SU-DHL-6 (cell line): ENCODE data around the gene PM20D1.
"Not testable (repeated sequence)": the region's sequence is repeated elsewhere in the genome, so short reads cannot be mapped to it uniquely, and the experiment has no call there.

Source experiments
- H2AFZ ChIP-seq: fragments of 200-600 bp; sonication (generic); 2 replicates; pipeline ENCODE4 v1.6.1; 2014; ENCODE audit warnings: low read depth, mild to moderate bottlenecking, moderate library complexity, mixed read lengths, antibody characterized with exemption, low read length; ENCODE audit not compliant: severe bottlenecking
- H3F3A ChIP-seq: fragments of 200-600 bp; shearing (Covaris generic); 2 replicates; pipeline ENCODE4 v1.6.0; 2016; ENCODE audit warnings: antibody characterized with exemption, mild to moderate bottlenecking; ENCODE audit not compliant: insufficient read depth
- H3K27ac ChIP-seq: fragments of 200-600 bp; sonication (generic); 2 replicates; pipeline ENCODE4 v1.5.1; 2016; ENCODE audit warnings: low read depth, mild to moderate bottlenecking, low read length, moderate library complexity, mixed read lengths
- H3K27me3 ChIP-seq: fragments of 200-600 bp; sonication (generic), shearing (Covaris generic); 2 replicates; pipeline ENCODE4 v1.6.0; 2014; ENCODE audit warnings: mild to moderate bottlenecking, low read length
- H3K36me3 ChIP-seq: fragments of 200-600 bp; sonication (generic); 2 replicates; pipeline ENCODE4 v1.6.1; 2014; ENCODE audit warnings: mild to moderate bottlenecking, low read length, mixed read lengths
- H3K4me2 ChIP-seq: fragments of 300-600, 200-600 bp; shearing (Covaris generic), sonication (generic); 2 replicates; pipeline ENCODE4 v1.6.0; 2014; ENCODE audit warnings: low read length, low read depth, mild to moderate bottlenecking; ENCODE audit not compliant: poor library complexity, severe bottlenecking
- H3K4me3 ChIP-seq: fragments of 200-600 bp; sonication (generic); 2 replicates; pipeline ENCODE4 v1.5.1; 2014; ENCODE audit warnings: antibody characterized with exemption, low read length, mild to moderate bottlenecking, mixed read lengths; ENCODE audit not compliant: insufficient read depth, poor library complexity, severe bottlenecking
- H3K79me2 ChIP-seq: fragments of 200-600 bp; sonication (generic); 2 replicates; pipeline ENCODE4 v1.6.1; 2014; ENCODE audit warnings: mild to moderate bottlenecking, low read length, moderate library complexity; ENCODE audit not compliant: insufficient read depth
- H3K9ac ChIP-seq: fragments of 200-600 bp; sonication (generic); 2 replicates; pipeline ENCODE4 v1.7.0; 2014; ENCODE audit warnings: mild to moderate bottlenecking, low read length
- H3K9me2 ChIP-seq: fragments of 200-600 bp; sonication (generic); replicated peaks from 2 replicates; pipeline ENCODE4 v1.6.1; 2014; ENCODE audit warnings: low read length; ENCODE audit not compliant: insufficient read depth
- H3K9me3 ChIP-seq: fragments of 200-600 bp; sonication (generic); 2 replicates; pipeline ENCODE4 v1.6.1; 2014; ENCODE audit warnings: low read length, mixed read lengths; ENCODE audit not compliant: insufficient read depth
- H4K20me1 ChIP-seq: fragments of 200-600 bp; sonication (generic); 2 replicates; pipeline ENCODE4 v1.6.1; 2014; ENCODE audit warnings: low read depth, mild to moderate bottlenecking, antibody characterized with exemption, low read length, moderate library complexity, mixed read lengths
- CTCF ChIP-seq: fragments of 200-600 bp; sonication (generic); IDR thresholded peaks from one replicate; pipeline ENCODE4 v1.5.1; 2017; ENCODE audit warnings: antibody characterized with exemption, mild to moderate bottlenecking, low read length, moderate library complexity; ENCODE audit not compliant: insufficient read depth, poor library complexity, severe bottlenecking
- EZH2phosphoT487 ChIP-seq: fragments of 200-600 bp; sonication (generic), shearing (Covaris generic); conservative IDR thresholded peaks from 2 replicates; pipeline ENCODE4 v1.6.1; 2018; ENCODE audit warnings: mild to moderate bottlenecking, antibody characterized with exemption, low read length, moderate library complexity, mixed read lengths

The PM20D1 gene

GRCh38 chr1:205858141-205858961 lies 8.4 kb upstream of the PM20D1 start:
- Histone ChIP-seq H4K20me1 (no peaks in the 10 kb centered on the region), H3K79me2 (no peaks in the 10 kb centered on the region), H3K9me2 (no peaks in the 10 kb centered on the region), H2AFZ (peak overlapping the region; percentile 47), H3K36me3 (0 out of 2 replicates have a peak, but pooled peaks cover 5% of the 10 kb centered on the region), H3K27ac (peak overlapping the region; percentile 45; the same call in 1 of the 2 replicates), H3K9me3 (peaks cover 18% of the 10 kb centered on the region; the same call in 1 of the 2 replicates), H3F3A (no peaks in the 10 kb centered on the region), H3K9ac (peak overlapping the region; percentile 12; the same call in 1 of the 2 replicates), H3K4me2 (peak overlapping the region; percentile 50), H3K27me3 (no peaks in the 10 kb centered on the region), H3K4me3 (no peak overlapping the region)
- no peak for TF ChIP-seq EZH2phosphoT487
- no peak for TF ChIP-seq CTCF

GRCh38 chr1:205857501-205857900 lies 7.6 kb upstream of the PM20D1 start:
- H3K27ac ChIP-seq, H3K27me3 ChIP-seq, H3K9me2 ChIP-seq, H3K4me3 ChIP-seq, H3K79me2 ChIP-seq, H3K36me3 ChIP-seq, H3F3A ChIP-seq, H3K4me2 ChIP-seq, H4K20me1 ChIP-seq: not testable (repeated sequence)
- Histone ChIP-seq H2AFZ (peak overlapping the region; percentile 47), H3K9ac (peak overlapping the region; percentile 12; the same call in 1 of the 2 replicates), H3K9me3 (peaks cover 21% of the 10 kb centered on the region; the same call in 1 of the 2 replicates)

GRCh38 chr1:205856433-205856832 lies 6.5 kb upstream of the PM20D1 start:
- H3K9me3 ChIP-seq = peaks cover 16% of the 10 kb centered on the region; the same call in 1 of the 2 replicates
- no peaks in the 10 kb centered on the region for H3K9me2 ChIP-seq
- no peak overlapping the region for H3K9ac ChIP-seq
- H3K79me2 ChIP-seq = no peaks in the 10 kb centered on the region
- H3K4me3 ChIP-seq = no peak overlapping the region
- H3K36me3 ChIP-seq = 0 out of 2 replicates have a peak, but pooled peaks cover under 1% of the 10 kb centered on the region
- H3F3A ChIP-seq = no peaks in the 10 kb centered on the region
- no peak overlapping the region for H2AFZ ChIP-seq
- TF ChIP-seq CTCF (no peak), EZH2phosphoT487 (no peak)
- H4K20me1 ChIP-seq = no peaks in the 10 kb centered on the region
- no peak overlapping the region for H3K4me2 ChIP-seq
- no peak overlapping the region for H3K27ac ChIP-seq
- no peaks in the 10 kb centered on the region for H3K27me3 ChIP-seq

- H3K9ac ChIP-seq = no peak overlapping the region
Measured at GRCh38 chr1:205852969-205853368, 3.0 kb upstream of the PM20D1 start.

More at GRCh38 chr1:205852969-205853368, 3.0 kb upstream of the PM20D1 start:
- no peak overlapping the region for H2AFZ ChIP-seq
- no peaks in the 10 kb centered on the region for H3K79me2 ChIP-seq
- no peaks in the 10 kb centered on the region for H3F3A ChIP-seq
- no peak overlapping the region for H3K27ac ChIP-seq
- H3K9me3 ChIP-seq = peaks cover 11% of the 10 kb centered on the region; the same call in 1 of the 2 replicates
- no peak overlapping the region for H3K4me2 ChIP-seq
- no peaks in the 10 kb centered on the region for H3K9me2 ChIP-seq
- TF ChIP-seq EZH2phosphoT487 = no peak
- TF ChIP-seq CTCF = no peak
- no peak overlapping the region for H3K4me3 ChIP-seq
- H3K27me3 ChIP-seq = no peaks in the 10 kb centered on the region
- no peaks in the 10 kb centered on the region for H4K20me1 ChIP-seq
- no peaks in the 10 kb centered on the region for H3K36me3 ChIP-seq
